Measurements from ENCODE around the gene LRRN1.
"Not testable (repeated sequence)": the region's sequence is repeated elsewhere in the genome, so short reads cannot be mapped to it uniquely, and the experiment has no call there.

The LRRN1 gene

DNA sequence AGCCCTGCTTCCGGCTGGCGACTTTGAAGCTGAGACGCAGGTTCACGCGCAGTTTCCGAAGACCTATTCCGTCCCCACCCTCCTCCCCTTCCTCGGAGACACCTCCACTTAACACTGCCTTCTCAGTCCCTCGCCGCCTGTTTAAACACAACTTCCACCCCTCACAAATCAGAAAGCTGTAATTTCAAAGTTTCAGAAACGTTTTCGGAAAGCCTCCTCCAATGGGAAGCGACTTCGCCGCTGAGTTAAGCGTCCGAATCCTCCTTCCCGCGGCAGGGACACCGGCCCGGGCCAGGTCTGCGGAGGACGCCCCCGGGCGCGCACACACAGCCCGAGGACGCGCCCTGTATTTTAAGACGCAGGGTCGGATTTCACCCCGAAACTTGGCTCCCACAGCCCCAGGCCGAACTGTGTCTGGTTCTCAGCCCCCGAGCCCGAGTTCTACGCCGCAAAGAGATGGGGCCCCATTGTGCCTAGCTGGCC lies 559 bp upstream of the LRRN1 start:
- TF ChIP-seq POLR2A (IDR thresholded peaks at IDR 0.05; ENCODE audit: low read depth, low read length), result no peak
- DNase-seq (ENCODE audit: insufficient read length, low spot score) (no peak), FAIRE-seq (no peak)

DNA sequence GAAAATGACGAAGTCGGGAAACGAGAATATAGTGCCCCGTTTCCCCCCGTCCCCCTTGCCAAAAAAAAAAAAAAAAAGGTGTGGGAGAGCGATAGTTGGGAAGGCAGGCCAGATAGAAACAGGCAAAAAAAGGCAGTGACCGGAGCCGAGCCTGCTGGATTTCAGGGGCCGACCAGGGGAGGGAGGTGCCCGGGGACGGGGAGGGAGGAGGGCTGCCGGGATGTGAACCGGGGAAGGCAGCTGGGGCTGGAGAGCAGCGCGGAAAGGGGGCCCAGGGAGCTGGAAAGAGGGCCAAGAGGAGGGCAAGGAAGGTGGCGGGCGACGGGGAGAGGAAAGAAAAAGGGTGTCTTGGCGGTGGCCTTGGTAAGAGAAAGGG lies 837 bp downstream of the LRRN1 start:
- DNase-seq (ENCODE audit: insufficient read length, low spot score) (no peak), FAIRE-seq (no peak)
- no peak for TF ChIP-seq POLR2A (IDR thresholded peaks at IDR 0.05; ENCODE audit: low read depth, low read length)

DNA sequence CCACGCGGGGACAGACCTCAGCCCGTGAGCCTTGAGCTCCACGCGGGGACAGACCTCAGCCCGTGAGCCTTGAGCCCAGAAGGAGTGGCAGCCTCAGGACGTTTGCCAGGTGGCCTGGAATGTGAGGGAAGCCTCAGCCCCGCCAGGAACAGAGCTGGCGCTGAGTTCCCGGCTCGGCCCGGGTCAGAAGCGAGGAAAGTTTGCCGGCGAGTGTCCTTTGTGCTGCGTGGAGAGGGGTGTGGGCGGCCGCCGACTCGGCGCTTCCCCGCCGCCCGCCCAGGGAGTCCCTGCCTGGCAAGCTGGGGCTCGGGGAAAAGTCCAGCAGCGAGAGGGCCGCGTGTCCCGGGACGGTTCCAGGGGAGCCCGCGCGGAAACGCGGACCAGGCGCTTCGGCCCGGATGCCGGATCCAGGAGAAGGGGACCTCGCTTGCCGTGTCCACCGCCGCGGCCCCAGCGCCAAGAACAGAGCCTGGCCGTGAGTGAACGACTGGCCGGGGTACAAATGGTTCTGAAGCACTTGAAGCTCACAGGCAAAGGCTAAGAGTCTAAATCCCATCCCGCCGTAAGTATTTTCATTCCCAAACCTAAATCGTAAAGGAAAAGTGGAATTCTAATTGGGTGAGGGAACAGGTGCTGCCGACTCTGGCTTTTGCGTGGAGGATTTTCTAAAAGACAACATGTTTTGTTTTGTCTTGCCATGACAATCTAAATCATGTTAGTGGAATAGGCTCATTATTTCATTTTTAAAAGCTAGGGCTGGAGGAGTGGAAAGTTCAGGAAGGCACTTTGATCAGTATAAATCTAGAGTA lies 1.7 kb downstream of the LRRN1 start:
- TF ChIP-seq POLR2A (IDR thresholded peaks at IDR 0.05; ENCODE audit: low read depth, low read length), result no peak
- DNase-seq (ENCODE audit: insufficient read length, low spot score) (no peak), FAIRE-seq (no peak)

DNA sequence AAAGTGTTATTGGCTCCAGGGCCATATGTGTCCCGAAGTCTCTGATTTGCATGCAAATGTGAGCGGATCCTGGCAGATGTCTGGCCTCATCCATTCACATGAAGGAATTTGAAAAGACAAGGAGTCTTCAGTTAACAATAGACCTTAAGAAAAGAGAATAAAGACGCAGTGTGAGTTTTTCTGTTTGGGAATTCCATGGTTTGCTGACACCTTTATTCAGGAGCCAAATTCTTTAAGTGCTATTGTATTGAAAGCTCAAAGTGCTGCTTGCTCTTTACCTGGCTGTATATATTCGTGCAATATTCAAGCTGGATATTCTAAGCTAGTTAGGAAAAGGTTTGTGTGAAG lies 2.2 kb downstream of the LRRN1 start:
- TF ChIP-seq POLR2A (IDR thresholded peaks at IDR 0.05; ENCODE audit: low read depth, low read length), result no peak
- FAIRE-seq (no peak), DNase-seq (ENCODE audit: insufficient read length, low spot score) (no peak)

DNA sequence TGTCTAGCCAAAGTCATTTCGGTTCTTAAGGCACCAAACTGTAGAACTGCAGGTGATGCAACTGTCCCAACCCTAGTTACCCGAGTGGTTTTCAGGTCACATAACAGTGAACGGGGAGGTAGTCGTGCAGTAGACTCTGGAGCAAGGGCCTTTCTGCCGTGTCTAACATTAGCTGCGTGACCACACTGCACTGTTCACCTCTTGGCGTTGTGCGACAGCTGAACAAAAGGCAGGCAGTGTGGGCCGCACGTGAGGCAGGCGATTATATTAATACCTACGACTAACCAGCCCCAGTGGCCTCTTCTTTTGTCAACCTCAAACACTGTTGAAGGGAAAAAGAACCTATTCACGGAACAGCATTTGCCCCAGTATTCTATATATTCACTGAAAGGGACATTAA lies 2.8 kb downstream of the LRRN1 start:
- FAIRE-seq (no peak), DNase-seq (ENCODE audit: insufficient read length, low spot score) (no peak)
- TF ChIP-seq POLR2A (IDR thresholded peaks at IDR 0.05; ENCODE audit: low read depth, low read length), result no peak

DNA sequence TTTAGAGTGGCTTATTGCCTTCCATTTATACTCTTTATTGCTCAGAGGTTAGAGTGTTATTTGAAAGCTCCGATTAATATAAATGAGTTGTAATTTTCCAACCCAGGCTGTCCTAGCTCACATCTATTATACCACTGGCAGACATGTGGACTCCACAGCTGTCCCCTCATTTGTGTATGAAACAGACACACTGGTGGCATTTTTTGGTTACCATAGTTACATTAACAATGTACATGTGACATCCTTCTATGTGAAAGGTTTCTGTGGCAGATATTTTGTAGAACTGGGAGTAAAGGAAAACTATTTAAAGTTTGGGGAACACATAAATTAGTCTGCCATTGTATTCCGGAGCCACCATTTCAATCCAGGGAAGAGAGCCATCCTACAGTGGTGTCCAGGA lies 5.3 kb downstream of the LRRN1 start:
- DNase-seq (ENCODE audit: insufficient read length, low spot score), result no peak
- TF ChIP-seq POLR2A (IDR thresholded peaks at IDR 0.05; ENCODE audit: low read depth, low read length), result no peak
- no peak for FAIRE-seq

DNA sequence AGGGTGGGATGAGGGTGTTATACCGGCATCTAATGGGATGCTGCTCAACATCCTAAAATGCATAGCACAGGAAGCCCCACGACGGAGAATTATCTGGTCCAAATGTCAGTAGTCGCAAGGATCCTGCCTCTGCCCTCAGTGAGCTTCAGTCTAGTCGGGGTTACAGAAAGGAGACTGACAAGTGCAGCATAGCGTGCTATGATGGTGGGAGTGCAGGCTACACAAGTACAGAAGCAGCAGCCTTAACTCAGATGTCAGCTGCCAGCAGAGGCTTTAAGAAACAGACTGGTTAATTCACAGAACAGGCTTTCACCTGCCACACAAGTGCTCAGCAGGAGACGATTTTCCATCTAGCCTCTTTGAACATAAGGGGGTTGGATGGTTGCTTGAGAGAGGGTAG lies 6.9 kb downstream of the LRRN1 start:
- TF ChIP-seq POLR2A (IDR thresholded peaks at IDR 0.05; ENCODE audit: low read depth, low read length), result no peak
- DNase-seq (ENCODE audit: insufficient read length, low spot score) (no peak), FAIRE-seq (no peak)

DNA sequence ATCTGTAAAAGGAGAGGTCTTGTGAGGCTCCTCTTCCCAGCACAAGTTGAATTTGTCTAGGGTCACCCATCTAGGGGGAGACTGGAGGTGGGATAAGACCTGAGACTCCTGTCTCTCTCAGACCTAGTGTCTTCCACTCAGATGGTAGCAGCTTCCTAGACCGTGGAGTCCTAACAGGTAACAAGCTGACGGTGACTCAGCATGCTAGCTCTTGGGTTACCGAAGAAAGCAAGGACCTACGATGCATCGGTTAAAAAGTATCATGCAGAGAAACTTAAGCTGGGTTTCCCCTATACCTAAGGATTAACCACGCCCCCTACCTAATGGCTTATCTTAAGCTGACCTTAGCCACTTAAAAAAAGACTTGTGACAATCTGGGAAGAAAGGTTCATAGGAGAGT lies 7.6 kb downstream of the LRRN1 start:
- TF ChIP-seq POLR2A (IDR thresholded peaks at IDR 0.05; ENCODE audit: low read depth, low read length), result no peak
- FAIRE-seq, result no peak
- DNase-seq (ENCODE audit: insufficient read length, low spot score), result no peak

DNA sequence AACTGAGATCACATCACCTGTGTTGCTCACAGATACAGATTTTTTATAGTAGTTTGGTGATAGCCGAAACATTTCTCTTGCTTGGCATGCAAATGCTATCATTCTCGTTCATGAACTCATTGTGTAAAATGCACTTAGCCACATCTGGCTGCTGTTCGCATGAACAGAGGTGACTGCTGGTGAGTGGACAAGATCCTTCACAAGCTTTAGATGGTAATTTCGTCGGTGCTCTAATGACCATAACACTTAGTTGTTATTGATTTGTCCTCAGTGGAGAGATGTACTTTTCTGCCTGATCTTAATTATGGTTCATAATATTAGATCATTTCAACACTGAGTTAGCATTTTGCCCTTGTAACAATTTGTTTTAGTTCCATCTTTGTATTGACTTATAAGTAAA lies 13.8 kb downstream of the LRRN1 start:
- no peak for FAIRE-seq
- TF ChIP-seq POLR2A (IDR thresholded peaks at IDR 0.05; ENCODE audit: low read depth, low read length), result no peak
- DNase-seq (ENCODE audit: insufficient read length, low spot score), result no peak

DNA sequence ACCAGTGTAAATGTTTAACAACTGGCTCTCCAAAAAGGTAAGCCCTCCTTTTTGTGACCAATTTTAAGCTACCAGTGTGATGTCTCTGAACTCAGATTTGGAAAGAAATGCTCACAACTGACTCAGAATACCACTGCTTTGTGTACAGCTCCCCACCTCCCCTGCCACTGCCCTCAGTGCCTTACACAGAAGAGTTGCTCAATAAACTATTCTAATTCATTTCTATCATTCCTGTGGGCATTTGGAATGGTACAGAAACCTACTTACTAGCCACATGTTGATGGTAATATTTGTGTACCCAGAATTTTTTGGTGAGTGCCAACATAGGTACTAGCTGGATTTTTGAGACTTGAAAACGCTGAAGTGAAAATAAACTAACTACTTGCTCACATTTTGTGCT lies 16.0 kb downstream of the LRRN1 start:
- DNase-seq (ENCODE audit: insufficient read length, low spot score), result no peak
- FAIRE-seq, result no peak
- TF ChIP-seq POLR2A (IDR thresholded peaks at IDR 0.05; ENCODE audit: low read depth, low read length), result no peak

DNA sequence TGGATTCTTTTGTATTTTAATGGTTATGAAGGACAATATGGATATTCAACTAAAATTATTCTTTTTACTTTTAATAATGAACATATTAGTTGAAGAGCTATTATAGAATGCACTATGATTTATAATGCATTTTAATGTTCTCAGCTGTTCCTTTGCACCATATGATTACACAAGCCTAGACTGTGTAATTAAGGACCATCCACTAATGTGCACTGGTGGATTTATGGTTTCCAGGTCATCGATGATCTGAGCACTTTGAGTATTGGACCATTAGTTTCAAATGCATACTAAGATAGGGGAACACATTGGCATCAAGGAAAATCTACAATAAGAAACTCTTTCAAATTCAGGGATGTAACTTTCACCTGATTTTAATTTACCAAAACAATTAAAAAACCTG lies 16.8 kb downstream of the LRRN1 start:
- no peak for FAIRE-seq
- no peak for DNase-seq (ENCODE audit: insufficient read length, low spot score)
- TF ChIP-seq POLR2A (IDR thresholded peaks at IDR 0.05; ENCODE audit: low read depth, low read length), result no peak

DNA sequence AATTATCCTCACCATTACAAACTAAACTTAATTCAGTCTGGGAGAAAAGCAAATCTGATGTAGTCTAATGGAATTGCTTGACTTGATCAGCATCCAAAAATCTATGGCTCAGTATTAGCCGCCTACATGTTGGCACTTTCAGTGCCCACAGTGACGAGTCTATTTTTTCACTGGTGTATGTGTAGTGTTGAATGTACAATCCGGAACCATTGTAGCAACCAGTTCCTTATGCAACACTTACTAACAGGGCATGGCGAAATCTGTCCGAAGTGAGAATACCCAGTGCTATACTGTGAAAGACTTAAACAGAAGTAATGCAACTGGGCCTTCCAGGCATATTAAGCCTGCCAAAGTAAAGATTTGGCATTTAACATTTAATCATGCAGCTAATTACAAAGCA lies 18.6 kb downstream of the LRRN1 start:
- DNase-seq (ENCODE audit: insufficient read length, low spot score) (no peak), FAIRE-seq (no peak)
- no peak for TF ChIP-seq POLR2A (IDR thresholded peaks at IDR 0.05; ENCODE audit: low read depth, low read length)

DNA sequence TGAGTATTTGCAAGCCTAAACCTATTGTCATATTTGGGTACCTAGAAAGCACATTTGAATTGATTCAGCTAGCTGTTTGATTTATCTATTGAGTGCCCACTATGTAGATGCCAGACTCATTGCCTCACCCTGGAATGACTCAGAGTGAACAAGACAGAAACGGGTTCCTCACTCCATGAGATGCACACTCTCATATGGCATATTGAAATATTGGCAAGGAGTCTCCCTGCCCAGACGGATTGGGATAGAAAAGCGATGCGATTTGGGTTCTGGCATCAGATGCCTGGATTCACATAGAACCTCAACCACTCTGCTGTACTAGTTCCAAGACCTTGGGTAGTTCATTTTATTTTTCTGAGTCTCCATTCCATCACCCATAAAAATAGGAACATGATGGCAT lies 22.5 kb downstream of the LRRN1 start:
- DNase-seq (ENCODE audit: insufficient read length, low spot score), result no peak
- TF ChIP-seq POLR2A (IDR thresholded peaks at IDR 0.05; ENCODE audit: low read depth, low read length), result no peak
- peak; percentile 74 for FAIRE-seq

DNA sequence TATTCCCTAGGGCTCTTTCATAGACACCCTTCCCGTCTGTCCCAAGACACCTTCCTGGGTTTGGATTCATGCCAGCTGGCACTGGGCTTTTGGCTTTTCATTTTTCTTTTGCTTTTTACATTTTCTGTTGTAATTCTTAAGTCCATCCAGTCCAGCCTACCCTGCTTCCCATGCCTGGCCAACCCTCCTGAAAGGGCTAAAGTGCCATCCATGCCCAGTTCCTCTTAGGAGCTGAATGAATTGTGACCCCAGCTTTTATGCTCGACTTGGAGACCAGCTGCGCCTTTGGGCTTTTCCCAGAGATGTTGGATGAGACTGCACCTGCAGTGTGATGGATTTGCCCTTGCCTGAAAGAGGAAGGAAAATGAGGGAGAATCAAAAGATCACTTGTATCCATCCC lies 25.8 kb downstream of the LRRN1 start:
- DNase-seq (ENCODE audit: insufficient read length, low spot score) (no peak), FAIRE-seq (no peak)
- no peak for TF ChIP-seq POLR2A (IDR thresholded peaks at IDR 0.05; ENCODE audit: low read depth, low read length)

DNA sequence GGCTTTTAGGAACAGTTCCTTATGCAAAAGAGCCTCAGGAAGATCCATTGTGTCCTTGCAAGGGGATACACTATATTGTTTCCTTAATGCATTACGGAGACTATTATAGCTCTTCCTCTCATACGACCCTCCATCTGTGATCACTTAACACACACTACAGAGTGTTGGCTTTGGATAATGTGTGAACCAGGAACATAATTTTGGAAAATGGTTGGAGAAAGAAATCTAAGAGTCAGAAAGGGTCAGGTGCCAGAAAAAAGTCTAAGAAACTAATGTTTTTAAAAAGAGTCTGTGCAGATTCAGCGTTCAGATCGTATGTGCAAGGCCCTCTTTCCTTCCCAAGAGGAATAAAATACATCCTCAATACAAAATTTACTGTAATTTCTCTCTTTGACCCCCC lies 27.3 kb downstream of the LRRN1 start:
- TF ChIP-seq POLR2A (IDR thresholded peaks at IDR 0.05; ENCODE audit: low read depth, low read length), result no peak
- DNase-seq (ENCODE audit: insufficient read length, low spot score), result no peak
- FAIRE-seq, result no peak

DNA sequence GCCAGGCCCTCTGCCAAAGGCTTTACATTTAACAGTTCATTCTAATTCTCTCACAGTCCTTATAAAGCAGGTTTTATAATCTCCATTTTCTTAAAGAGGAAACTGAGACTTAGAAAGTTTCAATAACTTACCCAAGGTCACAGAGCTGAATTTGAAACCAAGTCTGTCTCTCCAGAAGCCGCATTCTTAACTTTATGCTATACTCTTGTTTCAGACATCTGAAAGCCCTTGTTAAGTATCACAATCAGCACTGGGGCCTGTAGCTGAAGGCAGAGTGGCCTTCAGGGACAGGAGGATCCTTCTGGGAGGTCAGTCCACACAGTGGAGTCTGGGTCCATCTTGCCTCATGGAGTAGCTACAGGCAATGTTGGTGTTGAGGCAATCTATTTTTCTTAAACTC lies 27.9 kb downstream of the LRRN1 start:
- DNase-seq (ENCODE audit: insufficient read length, low spot score) (no peak), FAIRE-seq (no peak)
- TF ChIP-seq POLR2A (IDR thresholded peaks at IDR 0.05; ENCODE audit: low read depth, low read length), result no peak

DNA sequence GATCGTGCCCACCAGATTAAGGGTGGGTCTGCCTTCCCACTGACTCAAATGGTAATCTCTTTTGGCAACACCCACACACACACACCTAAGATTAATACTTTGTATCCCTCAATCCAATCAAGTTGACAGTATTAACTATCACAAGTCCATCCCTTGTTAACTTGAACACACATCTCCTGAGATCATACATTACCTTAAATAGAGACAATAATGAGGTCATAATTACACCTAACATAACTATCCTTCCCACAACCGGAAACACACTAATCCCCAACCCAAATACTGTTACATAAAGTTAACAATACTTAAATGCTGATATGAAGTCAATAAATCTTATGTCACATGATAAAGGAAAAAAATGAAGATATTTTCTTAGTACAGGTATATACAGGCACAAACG lies 29.2 kb downstream of the LRRN1 start:
- not testable (repeated sequence) for FAIRE-seq; DNase-seq (ENCODE audit: insufficient read length, low spot score)

Data from H54 (cell line).